H1 (cell line): ENCODE results near the gene FAM53A.

ENCODE experiments used
- EP300 ChIP-seq, 2 experiments: IDR thresholded peaks; 1 replicate in 1 of 2; 2 replicates in 1 of 2; pipeline ENCODE4 v1.6.1; 2011 to 2012; ENCODE audit warnings: low read depth in 2 of 2, low read length in 2 of 2, mild to moderate bottlenecking in 2 of 2, borderline replicate concordance in 1 of 2, inconsistent platforms in 1 of 2, moderate library complexity in 1 of 2
- GABPA ChIP-seq: IDR thresholded peaks from 2 replicates; pipeline ENCODE4 v1.6.1; 2011; ENCODE audit warnings: mild to moderate bottlenecking, low read length, moderate library complexity, borderline replicate concordance; ENCODE audit not compliant: insufficient read depth
- HDAC2 ChIP-seq, 2 experiments: fragments of 300-600 bp in 1 of 2; sonication (generic) in 1 of 2; IDR thresholded peaks; 2 replicates each; pipeline ENCODE4 v1.6.1; 2011 to 2012; ENCODE audit warnings: low read depth in 2 of 2, low read length in 2 of 2, mild to moderate bottlenecking in 2 of 2, moderate library complexity in 2 of 2, borderline replicate concordance in 1 of 2, inconsistent platforms in 1 of 2
- NRF1 ChIP-seq: IDR thresholded peaks from 2 replicates; pipeline ENCODE4 v1.6.1; 2011; ENCODE audit warnings: mild to moderate bottlenecking, low read depth, low read length, improper control_type of control experiment
- POLR2A ChIP-seq, 2 experiments: IDR thresholded peaks; 1 replicate in 1 of 2; 2 replicates in 1 of 2; pipeline ENCODE4 v1.6.1; 2011; ENCODE audit warnings: low read depth in 2 of 2, low read length in 2 of 2, mild to moderate bottlenecking in 2 of 2; ENCODE audit errors: control extremely low read depth in 1 of 2
- POLR2AphosphoS5 ChIP-seq: IDR thresholded peaks from 2 replicates; pipeline ENCODE4 v1.6.1; 2011; ENCODE audit warnings: low read depth, low read length
- RFX5 ChIP-seq: IDR thresholded peaks from 2 replicates; pipeline ENCODE4 v1.6.1; 2011; ENCODE audit warnings: low read depth, low read length, improper control_type of control experiment, borderline replicate concordance
- YY1 ChIP-seq: IDR thresholded peaks from 2 replicates; pipeline ENCODE4 v1.6.1; 2011; ENCODE audit warnings: low read depth, mild to moderate bottlenecking, low read length
- TF ChIP-seq, protein P1 (sequence below), 3 experiments: IDR thresholded peaks; 1 replicate in 2 of 3; 2 replicates in 1 of 3; pipeline versions ENCODE4 v1.5.1 to v1.6.1; 2011; ENCODE audit warnings: low read length in 3 of 3, mild to moderate bottlenecking in 3 of 3, inconsistent platforms in 2 of 3, low read depth in 1 of 3, moderate library complexity in 1 of 3; ENCODE audit not compliant: insufficient read depth in 1 of 3; ENCODE audit errors: control extremely low read depth in 1 of 3
- TF ChIP-seq, protein P2 (sequence below): IDR thresholded peaks from 2 replicates; pipeline ENCODE4 v1.6.1; 2011; ENCODE audit warnings: low read length, improper control_type of control experiment
- TF ChIP-seq, protein P3 (sequence below): IDR thresholded peaks from 2 replicates; pipeline ENCODE4 v1.6.1; 2012; ENCODE audit warnings: inconsistent platforms

DNA sequence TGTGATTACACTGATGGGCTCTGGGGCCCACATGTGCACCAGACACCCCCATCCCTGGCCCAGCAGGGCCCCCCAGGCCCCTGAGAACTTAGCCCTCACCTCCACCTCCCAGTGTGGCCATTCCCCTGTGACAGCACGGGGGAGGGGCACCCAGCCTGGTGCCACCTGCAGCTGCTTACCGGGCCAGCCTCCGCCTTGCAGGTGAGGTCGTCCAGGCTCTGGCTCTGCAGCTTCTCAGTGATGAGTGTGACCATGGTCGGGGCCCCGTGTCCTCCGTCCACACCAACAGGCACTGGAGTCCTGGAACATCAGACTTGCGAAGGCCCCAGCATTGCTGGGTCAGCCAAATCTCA lies 15.6 kb downstream of the FAM53A start:
- TF ChIP-seq, protein P1, sequence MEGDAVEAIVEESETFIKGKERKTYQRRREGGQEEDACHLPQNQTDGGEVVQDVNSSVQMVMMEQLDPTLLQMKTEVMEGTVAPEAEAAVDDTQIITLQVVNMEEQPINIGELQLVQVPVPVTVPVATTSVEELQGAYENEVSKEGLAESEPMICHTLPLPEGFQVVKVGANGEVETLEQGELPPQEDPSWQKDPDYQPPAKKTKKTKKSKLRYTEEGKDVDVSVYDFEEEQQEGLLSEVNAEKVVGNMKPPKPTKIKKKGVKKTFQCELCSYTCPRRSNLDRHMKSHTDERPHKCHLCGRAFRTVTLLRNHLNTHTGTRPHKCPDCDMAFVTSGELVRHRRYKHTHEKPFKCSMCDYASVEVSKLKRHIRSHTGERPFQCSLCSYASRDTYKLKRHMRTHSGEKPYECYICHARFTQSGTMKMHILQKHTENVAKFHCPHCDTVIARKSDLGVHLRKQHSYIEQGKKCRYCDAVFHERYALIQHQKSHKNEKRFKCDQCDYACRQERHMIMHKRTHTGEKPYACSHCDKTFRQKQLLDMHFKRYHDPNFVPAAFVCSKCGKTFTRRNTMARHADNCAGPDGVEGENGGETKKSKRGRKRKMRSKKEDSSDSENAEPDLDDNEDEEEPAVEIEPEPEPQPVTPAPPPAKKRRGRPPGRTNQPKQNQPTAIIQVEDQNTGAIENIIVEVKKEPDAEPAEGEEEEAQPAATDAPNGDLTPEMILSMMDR (IDR thresholded peaks at IDR 0.05; ENCODE audit: control extremely low read depth in 1 of 3, insufficient read depth in 1 of 3, low read depth in 1 of 3, low read length in 3 of 3) = no peak
- TF ChIP-seq POLR2A (IDR thresholded peaks at IDR 0.05; ENCODE audit: control extremely low read depth in 1 of 2, low read depth in 2 of 2, low read length in 2 of 2) (no peak), GABPA (no peak), HDAC2 (IDR thresholded peaks at IDR 0.05; ENCODE audit: borderline replicate concordance in 1 of 2, low read depth in 2 of 2, low read length in 2 of 2) (no peak), POLR2AphosphoS5 (no peak), NRF1 (no peak), YY1 (no peak), EP300 (IDR thresholded peaks at IDR 0.05; ENCODE audit: borderline replicate concordance in 1 of 2, low read depth in 2 of 2, low read length in 2 of 2) (no peak), RFX5 (no peak)
- TF ChIP-seq, protein P2, sequence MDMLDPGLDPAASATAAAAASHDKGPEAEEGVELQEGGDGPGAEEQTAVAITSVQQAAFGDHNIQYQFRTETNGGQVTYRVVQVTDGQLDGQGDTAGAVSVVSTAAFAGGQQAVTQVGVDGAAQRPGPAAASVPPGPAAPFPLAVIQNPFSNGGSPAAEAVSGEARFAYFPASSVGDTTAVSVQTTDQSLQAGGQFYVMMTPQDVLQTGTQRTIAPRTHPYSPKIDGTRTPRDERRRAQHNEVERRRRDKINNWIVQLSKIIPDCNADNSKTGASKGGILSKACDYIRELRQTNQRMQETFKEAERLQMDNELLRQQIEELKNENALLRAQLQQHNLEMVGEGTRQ = no peak
- TF ChIP-seq, protein P3, sequence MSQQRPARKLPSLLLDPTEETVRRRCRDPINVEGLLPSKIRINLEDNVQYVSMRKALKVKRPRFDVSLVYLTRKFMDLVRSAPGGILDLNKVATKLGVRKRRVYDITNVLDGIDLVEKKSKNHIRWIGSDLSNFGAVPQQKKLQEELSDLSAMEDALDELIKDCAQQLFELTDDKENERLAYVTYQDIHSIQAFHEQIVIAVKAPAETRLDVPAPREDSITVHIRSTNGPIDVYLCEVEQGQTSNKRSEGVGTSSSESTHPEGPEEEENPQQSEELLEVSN = no peak
